GF-D8 (cell line): Measurements from ENCODE around the gene CNTN4.
A peak's percentile ranks its signal among the peaks of the same experiment; 100 is the strongest.
"Not testable (repeated sequence)": the region's sequence is repeated elsewhere in the genome, so short reads cannot be mapped to it uniquely, and the experiment has no call there.

Source experiments
- DNase-seq: peaks from one replicate; lab custom pipeline; 2025; lab: John Stamatoyannopoulos, UW

Gene CNTN4

GRCh38 chr3:2978977-2979732, 880.5 kb downstream of the CNTN4 start:
- no peak for DNase-seq

GRCh38 chr3:2984005-2984830, 885.6 kb downstream of the CNTN4 start:
- no peak for DNase-seq

- DNase-seq, result no peak
These were observed 886.2 kb downstream of the CNTN4 start for GRCh38 chr3:2984831-2985220.

GRCh38 chr3:2985479-2985878, 886.8 kb downstream of the CNTN4 start:
- DNase-seq, result no peak

GRCh38 chr3:2992534-2992933, 893.9 kb downstream of the CNTN4 start:
- DNase-seq, result no peak

GRCh38 chr3:2993130-2993529, 894.5 kb downstream of the CNTN4 start:
- DNase-seq, result not testable (repeated sequence)

- DNase-seq, result no peak
These were observed 895.1 kb downstream of the CNTN4 start for GRCh38 chr3:2993736-2994135.

GRCh38 chr3:2995195-2995594, 896.5 kb downstream of the CNTN4 start:
- DNase-seq, result no peak

- DNase-seq, result no peak
These were observed 906.6 kb downstream of the CNTN4 start for GRCh38 chr3:3005146-3005744.

GRCh38 chr3:3013317-3014052, 914.8 kb downstream of the CNTN4 start:
- DNase-seq, result no peak

GRCh38 chr3:3015185-3016089, 916.8 kb downstream of the CNTN4 start:
- peak; percentile 2 for DNase-seq

- DNase-seq, result no peak
These were observed 917.6 kb downstream of the CNTN4 start for GRCh38 chr3:3016226-3016625.

GRCh38 chr3:3020209-3020608, 921.5 kb downstream of the CNTN4 start:
- no peak for DNase-seq

- no peak for DNase-seq
These were observed 924.6 kb downstream of the CNTN4 start for GRCh38 chr3:3023111-3023745.

GRCh38 chr3:3027976-3028567, 929.4 kb downstream of the CNTN4 start:
- no peak for DNase-seq

- DNase-seq, result no peak
These were observed 932.7 kb downstream of the CNTN4 start for GRCh38 chr3:3031326-3031725.

GRCh38 chr3:3037156-3037555, 938.5 kb downstream of the CNTN4 start:
- DNase-seq, result no peak

GRCh38 chr3:3038201-3038991, 939.7 kb downstream of the CNTN4 start:
- DNase-seq, result no peak

- DNase-seq, result no peak
These were observed 955.3 kb downstream of the CNTN4 start for GRCh38 chr3:3053974-3054373.
